ENCODE data around the gene ANKRD18A.

The ANKRD18A gene

GRCh38 chr9:38620483-38621433 lies at the start of gene ANKRD18A:
ANKRD18A (minus strand) TSS chr9:38620596; CDS start chr9:38620285, 311 bp downstream.
- peak; percentile 88 for TF ChIP-seq CTCF (IDR thresholded peaks at IDR 0.05)

- no peak for TF ChIP-seq CTCF (IDR thresholded peaks at IDR 0.05)
Observed at GRCh38 chr9:38668791-38669466, 48.5 kb upstream of the ANKRD18A start.

- TF ChIP-seq CTCF (IDR thresholded peaks at IDR 0.05), result no peak; the same call in 1 of the 2 replicates
Observed at GRCh38 chr9:38662763-38663593, 42.6 kb upstream of the ANKRD18A start.

GRCh38 chr9:38659538-38659937 lies 39.1 kb upstream of the ANKRD18A start:
- no peak for TF ChIP-seq CTCF (IDR thresholded peaks at IDR 0.05)

GRCh38 chr9:38656896-38657295 lies 36.5 kb upstream of the ANKRD18A start:
- TF ChIP-seq CTCF (IDR thresholded peaks at IDR 0.05), result no peak

- TF ChIP-seq CTCF (IDR thresholded peaks at IDR 0.05), result no peak
Observed at GRCh38 chr9:38652486-38652885, 32.1 kb upstream of the ANKRD18A start.

GRCh38 chr9:38652044-38652443 lies 31.6 kb upstream of the ANKRD18A start:
- TF ChIP-seq CTCF (IDR thresholded peaks at IDR 0.05), result no peak

All from LNCAP (cell line).